NCI-H748 (cell line): ENCODE data around the gene MTCL1.
A peak's percentile ranks its signal among the peaks of the same experiment; 100 is the strongest.

ENCODE experiments used
- DNase-seq: peaks from one replicate; lab custom pipeline; 2025; ENCODE audit not compliant: unreplicated experiment; lab: John Stamatoyannopoulos, UW

The MTCL1 gene

GRCh38 chr18:8788503-8789429 lies 83.4 kb downstream of the MTCL1 start:
- no peak for DNase-seq

- DNase-seq: no peak
These were observed 85.9 kb downstream of the MTCL1 start for GRCh38 chr18:8791171-8791651.

DNA sequence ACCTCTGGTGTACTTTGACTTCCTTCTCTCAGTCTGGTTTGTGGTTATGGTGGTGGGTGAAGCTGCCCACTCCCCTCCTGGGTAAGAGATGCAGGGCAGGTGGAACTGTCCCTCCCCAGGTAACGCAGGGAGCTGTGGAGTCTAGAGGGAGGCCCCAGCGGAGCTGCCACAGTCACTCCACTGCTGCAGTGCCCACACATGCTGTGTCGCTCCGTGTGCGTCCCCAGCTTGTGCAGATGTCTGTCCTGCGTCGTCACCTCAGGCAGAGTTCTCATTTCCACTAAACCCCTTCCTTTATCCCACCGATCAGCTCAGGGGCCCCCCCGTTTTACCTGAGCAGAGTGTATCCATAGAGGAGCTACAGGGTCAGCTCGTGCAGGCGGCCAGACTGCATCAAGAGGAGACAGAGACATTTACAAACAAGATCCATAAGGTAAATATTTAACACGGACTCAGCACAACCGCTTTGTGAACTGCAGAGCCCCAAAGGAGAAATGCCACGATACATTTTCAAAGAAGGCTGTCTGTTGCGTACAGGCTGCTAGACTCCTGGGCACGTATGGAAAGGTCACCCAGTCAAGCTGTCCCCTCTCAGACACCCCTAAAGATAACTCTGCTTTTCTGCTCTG lies 87.4 kb downstream of the MTCL1 start:
- no peak for DNase-seq

DNA sequence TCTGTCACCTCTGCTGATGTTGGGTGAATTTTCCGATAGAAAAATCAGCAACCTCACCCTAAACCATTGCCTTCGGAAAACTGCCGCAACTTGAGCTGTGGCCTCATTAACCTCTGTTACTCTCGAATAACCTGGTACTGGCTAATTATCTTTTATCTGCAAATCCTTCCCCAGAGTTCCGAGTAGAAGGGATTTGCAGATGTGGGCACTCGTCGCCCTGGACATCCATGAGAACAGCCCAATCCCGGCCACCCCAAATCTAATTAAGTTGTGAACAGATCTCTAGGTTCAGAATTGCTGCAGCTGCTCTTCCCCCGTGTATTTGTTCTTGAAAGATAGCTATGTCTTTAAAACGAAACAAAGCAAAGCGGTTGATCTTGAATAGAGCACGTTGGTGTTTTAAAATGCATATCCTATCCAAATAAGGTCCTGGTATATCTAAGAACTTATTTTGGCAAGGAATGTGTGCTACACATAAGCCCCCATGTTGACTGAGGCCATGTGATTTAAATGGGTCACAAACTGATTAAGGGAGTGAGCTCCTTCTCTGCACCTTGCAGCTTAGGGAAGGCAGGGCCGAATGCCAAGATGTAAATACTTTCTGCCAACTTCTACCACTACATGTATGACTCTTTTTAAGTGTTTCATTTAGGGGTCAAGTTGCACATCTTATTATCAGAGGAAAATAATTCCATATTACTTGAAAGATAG lies 88.2 kb downstream of the MTCL1 start:
- DNase-seq: no peak

DNA sequence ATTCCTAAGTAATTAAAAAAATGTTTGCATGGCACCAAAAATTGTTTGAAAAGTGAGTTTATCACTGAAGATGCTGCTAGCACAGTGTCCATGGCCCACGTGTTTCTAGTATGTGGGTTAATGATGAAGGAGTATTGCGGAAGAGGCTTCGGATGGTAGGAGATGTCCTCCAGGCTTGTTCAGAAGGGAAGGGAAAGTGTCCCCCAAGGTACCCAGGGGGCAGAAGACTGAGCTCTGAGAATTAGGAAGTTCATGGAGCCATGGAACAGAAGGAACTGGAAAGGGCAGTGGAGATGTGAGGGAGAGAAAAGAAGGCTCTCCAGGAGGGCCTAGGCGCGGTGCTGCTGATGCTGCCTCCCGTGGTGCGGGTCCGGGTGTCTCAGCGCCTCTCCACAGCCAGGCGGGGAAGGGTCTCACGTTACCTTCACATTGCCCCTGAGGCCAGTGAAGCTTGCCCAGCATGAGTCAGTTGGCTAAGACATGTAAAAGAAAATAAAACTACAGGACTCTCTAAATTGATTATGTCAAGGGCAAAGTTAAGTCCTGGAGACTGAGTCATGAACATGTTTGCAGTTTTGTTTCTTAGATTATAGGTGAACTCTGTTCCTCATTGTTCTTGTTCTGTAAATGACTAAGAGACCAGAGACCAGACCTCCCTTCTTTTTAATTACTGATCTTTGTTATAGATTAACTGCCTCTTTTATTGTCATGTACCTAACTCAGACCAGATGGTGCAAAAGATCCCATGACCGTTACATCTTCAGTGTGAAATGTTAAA lies 89.0 kb downstream of the MTCL1 start:
- no peak for DNase-seq

DNA sequence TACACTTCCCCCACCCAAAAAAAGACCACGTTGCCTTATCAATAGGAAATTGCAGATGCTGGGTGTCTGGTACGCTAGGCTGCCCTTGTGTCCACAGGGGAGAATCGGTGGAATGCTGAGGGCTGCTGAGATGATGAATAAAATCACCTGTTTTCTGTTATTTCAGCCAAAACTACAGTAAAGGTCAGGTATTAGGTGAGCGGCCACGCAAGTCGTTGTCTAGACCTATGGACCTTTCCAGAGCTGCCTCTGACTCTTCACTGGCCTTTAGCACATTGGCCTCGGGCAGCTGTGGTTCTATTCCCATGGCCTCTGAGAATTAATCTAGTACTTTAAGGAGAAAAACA lies 89.6 kb downstream of the MTCL1 start:
- DNase-seq: no peak

GRCh38 chr18:8795586-8796325 lies 90.4 kb downstream of the MTCL1 start:
- DNase-seq: no peak

GRCh38 chr18:8797206-8797605 lies 91.8 kb downstream of the MTCL1 start:
- DNase-seq: no peak

DNA sequence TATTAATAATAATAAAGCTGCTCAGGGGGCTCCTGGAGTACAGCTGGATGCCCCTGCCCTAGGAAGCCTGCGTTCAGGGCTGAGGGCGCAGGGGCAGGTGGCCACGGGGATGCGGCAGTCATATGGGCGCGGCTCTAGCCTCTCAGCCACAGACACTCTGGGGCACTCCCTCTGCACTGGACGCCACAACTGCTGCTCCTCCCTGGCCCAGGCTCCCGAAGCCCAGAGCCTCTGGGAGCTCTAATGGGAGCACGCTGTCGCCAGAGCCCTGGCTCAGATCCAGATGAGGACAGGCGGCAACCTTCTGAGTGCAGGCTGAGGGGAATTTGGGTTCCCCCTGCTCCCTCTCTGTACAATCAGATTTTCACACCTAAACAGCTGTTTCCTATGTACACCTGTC lies 93.6 kb downstream of the MTCL1 start:
- DNase-seq: peak; percentile 22

DNA sequence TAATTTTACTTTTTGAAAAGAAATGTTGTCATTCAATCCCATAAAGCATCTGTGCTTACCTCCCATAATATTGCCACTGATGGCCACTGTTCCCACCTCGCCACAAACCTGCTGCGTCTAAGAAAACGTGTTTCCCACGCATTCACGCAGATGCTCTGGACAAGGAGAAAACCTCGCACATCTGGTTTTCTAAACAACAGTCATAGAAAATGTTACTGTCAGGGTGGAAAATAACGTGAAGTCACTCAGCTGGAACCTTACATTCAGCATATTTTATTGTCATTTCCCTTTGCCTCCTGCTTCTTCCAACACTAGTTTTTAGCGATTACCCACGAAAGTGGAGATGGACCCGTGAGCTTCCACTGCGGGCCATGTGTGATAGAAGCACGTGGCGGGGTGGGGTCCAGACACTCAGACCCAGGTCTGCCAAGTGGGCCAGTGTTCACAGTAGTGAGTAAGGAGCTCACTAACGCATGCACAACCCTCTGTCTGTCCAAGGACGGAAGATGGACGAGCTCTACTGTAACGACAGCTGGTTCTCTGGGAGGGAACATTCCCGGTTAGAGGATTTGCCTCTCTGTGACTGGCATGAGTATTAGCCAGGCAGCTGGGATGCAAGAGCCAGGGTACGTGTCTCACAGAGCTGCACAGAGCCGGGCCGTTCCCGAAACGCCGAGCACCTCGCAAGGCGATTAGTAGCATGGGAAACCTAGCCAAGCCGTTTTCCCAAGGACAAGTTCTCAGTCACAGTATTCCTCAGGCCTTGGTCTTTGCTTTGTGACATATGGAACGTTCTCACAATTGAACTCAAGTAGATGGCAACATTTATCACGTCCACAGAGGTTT lies 94.5 kb downstream of the MTCL1 start:
- no peak for DNase-seq

DNA sequence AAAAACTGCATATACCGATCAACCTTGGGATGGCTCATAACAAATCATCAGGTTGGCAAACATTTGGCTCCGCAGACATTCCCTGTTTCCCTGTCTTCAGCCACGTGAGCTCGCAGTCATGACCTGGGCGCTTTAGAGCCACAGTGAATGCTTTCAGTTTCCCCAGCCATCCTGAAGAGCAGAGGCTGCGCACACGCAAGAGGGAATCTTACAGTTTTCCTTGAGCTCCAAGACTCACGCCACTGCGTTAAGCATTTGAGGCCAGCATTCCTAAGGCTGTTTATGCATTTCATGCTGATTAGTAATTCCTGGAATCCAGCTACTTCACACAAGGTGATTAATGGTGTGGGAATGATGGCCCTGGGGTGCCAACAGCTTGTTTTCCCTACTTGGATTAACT lies 95.1 kb downstream of the MTCL1 start:
- DNase-seq: no peak

DNA sequence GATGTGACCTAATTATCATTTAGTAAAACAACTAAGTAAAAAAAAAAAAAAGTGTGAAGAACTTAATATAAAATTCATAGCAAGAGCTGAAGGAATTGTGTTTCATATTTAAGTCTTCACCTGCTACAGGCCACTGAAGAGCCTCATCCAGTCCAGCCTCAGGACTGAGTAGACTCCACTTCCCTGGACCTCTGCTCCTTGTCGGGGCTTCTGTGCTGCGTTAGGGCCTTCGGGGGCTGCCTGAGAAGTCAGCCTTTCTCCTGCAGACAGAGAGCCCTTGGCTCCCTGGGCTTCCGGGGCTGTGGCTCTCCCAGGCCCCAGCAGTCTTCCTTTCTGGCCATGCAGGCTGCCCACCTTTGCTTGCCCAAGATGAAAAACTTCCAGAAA lies 95.5 kb downstream of the MTCL1 start:
- DNase-seq: no peak

DNA sequence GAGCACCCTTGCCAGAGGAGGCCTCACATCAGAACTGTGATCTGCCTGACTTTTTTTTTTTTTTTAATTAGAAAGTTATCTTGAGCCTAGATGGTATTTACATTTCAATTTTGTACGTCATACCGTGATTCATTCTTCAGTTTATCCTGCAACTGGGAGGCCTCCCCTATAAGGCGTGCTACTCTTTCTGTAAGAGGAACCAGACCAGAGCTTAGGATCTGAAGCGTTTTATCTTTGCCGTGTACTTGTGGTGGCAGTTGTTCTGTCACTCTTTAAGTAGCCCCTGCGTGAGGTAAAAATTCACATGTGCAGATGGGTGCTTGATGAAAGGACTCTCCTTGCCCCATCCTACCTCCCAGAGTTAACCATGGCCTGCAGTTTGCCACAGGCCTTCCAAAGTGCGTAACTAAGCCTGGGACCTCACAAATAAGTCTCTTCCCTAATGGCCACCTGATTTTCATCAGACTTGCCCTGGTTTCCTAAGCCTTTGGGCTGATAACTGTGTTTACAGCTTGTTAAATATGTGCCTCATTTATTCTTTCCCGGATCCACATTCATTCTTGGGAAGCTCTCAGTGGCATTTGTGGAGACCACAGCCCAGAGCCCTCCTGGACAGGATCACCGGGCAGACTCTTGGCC lies 96.0 kb downstream of the MTCL1 start:
- no peak for DNase-seq

- DNase-seq: no peak
These were observed 96.8 kb downstream of the MTCL1 start for GRCh38 chr18:8802017-8802672.

DNA sequence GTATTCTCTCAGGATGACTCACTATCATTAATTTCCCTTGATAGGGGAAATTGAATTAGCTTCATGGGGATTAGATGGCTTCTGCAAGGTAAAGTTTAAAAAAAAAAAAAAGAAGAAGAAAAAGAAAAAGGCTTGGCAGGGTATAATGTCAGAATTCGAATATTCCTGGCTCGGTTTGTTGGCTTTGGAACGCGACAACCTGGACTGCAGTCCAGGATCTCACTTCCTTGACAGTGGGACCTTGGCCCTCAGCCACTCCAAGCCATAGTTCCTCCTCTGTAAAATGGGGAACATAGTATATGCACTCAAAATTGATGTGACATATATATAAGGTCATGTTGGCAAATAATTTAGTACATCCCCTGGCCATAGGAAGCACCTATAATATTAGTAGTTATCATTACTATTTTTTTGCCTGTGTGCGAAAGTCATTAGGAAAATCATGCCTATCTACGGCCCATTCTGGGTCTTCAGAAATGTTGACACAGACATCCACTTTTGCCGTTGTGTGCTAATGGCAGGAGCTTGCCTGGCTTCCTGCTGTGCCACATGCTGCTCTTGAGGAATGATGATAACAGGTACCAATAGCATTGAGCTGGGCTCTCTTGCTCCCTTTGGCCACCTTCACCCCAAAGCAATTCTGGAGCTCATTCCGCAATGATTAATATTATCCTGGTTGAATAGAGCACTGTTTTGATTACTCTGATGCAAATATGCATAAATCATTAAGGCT lies 97.9 kb downstream of the MTCL1 start:
- DNase-seq: no peak

DNA sequence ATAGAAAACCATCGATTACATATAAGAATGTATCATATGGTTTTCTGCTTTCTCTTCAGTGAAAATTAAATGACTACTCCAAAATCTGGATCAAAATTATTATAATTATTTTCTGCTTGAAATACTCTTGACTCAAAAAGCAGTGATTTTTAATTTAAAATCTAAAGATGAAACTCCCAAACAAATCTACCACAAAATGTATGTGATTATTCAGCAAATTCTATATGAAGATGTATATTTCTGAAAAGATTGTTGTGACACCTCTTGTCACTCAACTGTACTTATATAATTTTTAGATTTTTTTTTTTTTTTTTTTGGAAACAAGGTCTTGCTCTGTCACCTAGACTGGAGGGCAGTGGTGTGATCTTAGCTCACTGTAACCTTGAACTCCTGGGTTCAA lies 98.6 kb downstream of the MTCL1 start:
- no peak for DNase-seq

DNA sequence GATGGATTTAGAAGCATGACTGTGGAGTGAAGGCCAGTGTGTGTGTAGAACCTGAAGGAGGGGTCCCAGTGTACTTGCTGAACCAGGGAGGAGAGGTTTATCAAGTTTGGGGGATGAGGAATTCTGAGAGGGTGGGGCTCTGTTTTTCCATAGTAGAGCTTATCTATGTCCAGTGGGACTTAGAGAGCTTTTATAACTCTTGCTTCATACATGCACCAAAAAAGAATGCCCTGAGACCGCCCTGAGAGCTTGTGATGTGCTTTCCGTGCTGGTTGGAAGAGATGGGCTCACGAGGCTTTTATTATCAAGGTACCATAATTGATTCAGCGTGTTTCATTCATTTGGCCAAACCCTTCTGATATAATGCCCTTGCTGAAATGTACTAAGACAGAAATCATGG lies 100.2 kb downstream of the MTCL1 start:
- no peak for DNase-seq
